ENCODE data around the gene RAG2. TPM values are rescaled to one million over a fixed set of nuclear protein-coding genes. Genes with fewer than 3 reads are reported as not detected.

The RAG2 gene
- total and polyA plus RNA-seq, 2 donors (not counting 1 experiment from before 2014, with no cell fraction given): not detected

GRCh38 chr11:36615826-36616225 is 17.8 kb upstream of the RAG2 start:
- Histone ChIP-seq H3K36me3 (replicated peaks in 1 of 2; ENCODE audit: control extremely low read depth in 1 of 2, control insufficient read depth in 1 of 2, extremely low read depth in 1 of 2, insufficient read depth in 2 of 2, low read length in 1 of 2) (no peaks in the 10 kb centered on the region), H3K9me3 (ENCODE audit: control extremely low read depth in 1 of 3, control insufficient read depth in 2 of 3, insufficient read depth in 1 of 3, low read length in 2 of 3) (peaks cover 0 to 4% (median 0%) of the 10 kb centered on the region in 3 donors), H3K4me3 (ENCODE audit: control extremely low read depth in 1 of 5, extremely low read depth in 1 of 5, insufficient read depth in 1 of 5, low read depth in 2 of 5, low read length in 4 of 5) (no peak overlapping the region), H3K27ac (ENCODE audit: low read length in 2 of 2) (no peak overlapping the region), H3K27me3 (replicated peaks in 1 of 4; ENCODE audit: control extremely low read depth in 1 of 4, control insufficient read depth in 3 of 4, insufficient read depth in 4 of 4, low read length in 3 of 4) (peaks cover 0 to 26% (median 6%) of the 10 kb centered on the region in 4 experiments), H2AFZ (ENCODE audit: insufficient read depth, low read depth, low read length, poor library complexity, severe bottlenecking) (no peak overlapping the region), H3K79me2 (ENCODE audit: control insufficient read depth, insufficient read depth, low read length) (no peaks in the 10 kb centered on the region), H3K4me2 (replicated peaks; ENCODE audit: low read depth, low read length, poor library complexity, severe bottlenecking) (no peak overlapping the region), H3K4me1 (ENCODE audit: control insufficient read depth in 2 of 2, insufficient read depth in 2 of 2, low read length in 2 of 2) (peaks cover 5 to 6% of the 10 kb centered on the region in 2 donors), H4K20me1 (ENCODE audit: control insufficient read depth, insufficient read depth, low read length, poor library complexity, severe bottlenecking) (no peaks in the 10 kb centered on the region), H3K9ac (ENCODE audit: low read length) (no peak overlapping the region)
- H3K9me3 Mint-ChIP-seq (ENCODE audit: insufficient read depth): no peaks in the 10 kb centered on the region
- peaks cover 45% of the 10 kb centered on the region for H3K27me3 Mint-ChIP-seq
- ChIA-PET CTCF (no interaction called here), POLR2A (no interaction called here)
- H3K4me1 Mint-ChIP-seq: peaks cover 8% of the 10 kb centered on the region
- ATAC-seq (ENCODE audit: low read depth) (no peak), DNase-seq (no peak)
- no peak for TF ChIP-seq EZH2 (IDR thresholded peaks at IDR 0.05; ENCODE audit: borderline replicate concordance, insufficient read depth, low read depth, low read length, poor library complexity, severe bottlenecking)
- no peak for TF ChIP-seq CTCF (IDR thresholded peaks at IDR 0.05)
- H3K27ac Mint-ChIP-seq: no peak overlapping the region
- WGBS (ENCODE audit: insufficient coverage): 100% methylated on average over 2 of the region's 3 CpGs
- H3K4me3 Mint-ChIP-seq: no peak overlapping the region
- intact Hi-C loops (cut with micrococcal nuclease): no loop called here

- CTCF ChIA-PET: no interaction called here
- DNase-seq: no peak
- WGBS (ENCODE audit: insufficient coverage): 100% methylated on average over 1 of the region's 2 CpGs
- Histone ChIP-seq H3K4me3 (ENCODE audit: control extremely low read depth in 1 of 5, extremely low read depth in 1 of 5, insufficient read depth in 1 of 5, low read depth in 2 of 5, low read length in 4 of 5) (no peak overlapping the region), H3K79me2 (ENCODE audit: control insufficient read depth, insufficient read depth, low read length) (no peaks in the 10 kb centered on the region), H3K4me2 (replicated peaks; ENCODE audit: low read depth, low read length, poor library complexity, severe bottlenecking) (no peak overlapping the region), H3K9me3 (ENCODE audit: control extremely low read depth in 1 of 3, control insufficient read depth in 2 of 3, insufficient read depth in 1 of 3, low read length in 2 of 3) (peaks cover 0 to 2% (median 0%) of the 10 kb centered on the region in 3 donors), H4K20me1 (ENCODE audit: control insufficient read depth, insufficient read depth, low read length, poor library complexity, severe bottlenecking) (no peaks in the 10 kb centered on the region), H3K36me3 (replicated peaks in 1 of 2; ENCODE audit: control extremely low read depth in 1 of 2, control insufficient read depth in 1 of 2, extremely low read depth in 1 of 2, insufficient read depth in 2 of 2, low read length in 1 of 2) (no peaks in the 10 kb centered on the region), H3K4me1 (ENCODE audit: control insufficient read depth in 2 of 2, insufficient read depth in 2 of 2, low read length in 2 of 2) (no peaks in the 10 kb centered on the region), H3K9ac (ENCODE audit: low read length) (no peak overlapping the region), H3K27ac (ENCODE audit: low read length in 2 of 2) (no peak overlapping the region), H2AFZ (ENCODE audit: insufficient read depth, low read depth, low read length, poor library complexity, severe bottlenecking) (no peak overlapping the region), H3K27me3 (replicated peaks in 1 of 4; ENCODE audit: control extremely low read depth in 1 of 4, control insufficient read depth in 3 of 4, insufficient read depth in 4 of 4, low read length in 3 of 4) (peaks cover 0 to 26% (median 4%) of the 10 kb centered on the region in 4 experiments)
- no peak for TF ChIP-seq EZH2 (IDR thresholded peaks at IDR 0.05; ENCODE audit: borderline replicate concordance, insufficient read depth, low read depth, low read length, poor library complexity, severe bottlenecking)
- no peak for TF ChIP-seq CTCF (IDR thresholded peaks at IDR 0.05)
- POLR2A ChIA-PET: no interaction called here
- no peak for ATAC-seq (ENCODE audit: low read depth)
- intact Hi-C loops (cut with micrococcal nuclease): no loop called here
- no peak overlapping the region for H3K27ac Mint-ChIP-seq
- H3K4me3 Mint-ChIP-seq: no peak overlapping the region
- H3K9me3 Mint-ChIP-seq (ENCODE audit: insufficient read depth): no peaks in the 10 kb centered on the region
- H3K4me1 Mint-ChIP-seq: no peaks in the 10 kb centered on the region
- peaks cover 50% of the 10 kb centered on the region for H3K27me3 Mint-ChIP-seq
Observed at GRCh38 chr11:36609383-36609782, 11.3 kb upstream of the RAG2 start.

All from B cell (primary cell).